HuH-7.5 (cell line): ENCODE results near the gene CYP19A1.
A peak's percentile ranks its signal among the peaks of the same experiment; 100 is the strongest.

ENCODE experiments used
- DNase-seq: peaks from one replicate; pipeline ENCODE4 v3.0.0; 2011; ENCODE audit warnings: low spot score

CYP19A1 gene

GRCh38 chr15:51323749-51324148 lies 14.6 kb downstream of the CYP19A1 start:
- DNase-seq = no peak

DNA sequence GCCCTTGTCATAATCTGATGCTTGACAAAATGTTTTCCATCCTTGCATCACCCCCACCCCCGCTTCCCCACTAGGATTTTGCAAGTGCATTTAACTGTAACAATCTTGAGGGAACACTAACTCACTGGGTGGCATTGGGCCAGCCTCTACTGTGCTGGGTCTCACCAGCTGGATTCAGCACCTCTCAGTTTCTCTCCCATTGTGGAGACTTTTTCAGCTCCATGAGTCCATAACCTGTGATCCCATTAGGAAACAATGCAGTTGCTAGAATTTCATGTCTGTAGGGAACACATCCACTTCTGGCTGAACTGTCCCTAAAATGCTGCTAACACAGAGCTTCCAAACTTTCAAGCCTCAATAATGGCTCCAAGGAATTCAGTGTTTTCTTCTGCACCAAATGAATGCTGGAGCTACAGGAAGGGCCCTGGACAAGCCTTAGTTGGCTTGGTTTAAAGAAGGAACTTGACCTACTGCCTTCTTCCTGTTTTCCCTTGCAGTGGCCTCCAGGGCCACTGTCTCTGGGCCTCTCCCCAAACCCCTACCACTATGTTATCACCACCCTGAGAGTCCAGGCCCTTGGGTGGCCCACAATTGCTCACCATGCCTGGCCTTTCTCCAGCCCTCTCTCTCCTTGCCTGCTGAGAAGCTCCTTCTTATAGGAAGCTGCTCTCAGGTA lies 15.6 kb downstream of the CYP19A1 start:
- DNase-seq = no peak

GRCh38 chr15:51321316-51321715 lies 17.1 kb downstream of the CYP19A1 start:
- DNase-seq = no peak

GRCh38 chr15:51320843-51321242 lies 17.6 kb downstream of the CYP19A1 start:
- DNase-seq = no peak

DNA sequence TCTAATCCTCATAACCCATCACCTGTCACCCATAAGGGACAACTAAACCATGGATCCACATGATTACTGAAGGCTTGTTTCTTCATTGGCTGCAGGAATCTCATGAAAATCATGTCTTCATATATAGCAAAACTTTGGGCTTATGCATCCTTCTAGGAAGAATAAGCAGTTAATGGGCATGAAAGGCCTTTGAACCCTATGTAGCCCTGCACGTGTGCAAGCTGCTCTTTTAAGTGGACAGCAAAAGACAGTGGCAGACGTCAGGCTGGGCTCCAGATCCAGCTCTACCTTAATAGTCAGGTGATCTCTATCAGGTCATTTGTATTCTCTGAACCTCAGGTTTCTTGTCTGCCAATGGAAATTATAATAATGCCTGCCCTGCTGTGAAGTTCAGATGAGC lies 18.9 kb downstream of the CYP19A1 start:
- no peak for DNase-seq

DNA sequence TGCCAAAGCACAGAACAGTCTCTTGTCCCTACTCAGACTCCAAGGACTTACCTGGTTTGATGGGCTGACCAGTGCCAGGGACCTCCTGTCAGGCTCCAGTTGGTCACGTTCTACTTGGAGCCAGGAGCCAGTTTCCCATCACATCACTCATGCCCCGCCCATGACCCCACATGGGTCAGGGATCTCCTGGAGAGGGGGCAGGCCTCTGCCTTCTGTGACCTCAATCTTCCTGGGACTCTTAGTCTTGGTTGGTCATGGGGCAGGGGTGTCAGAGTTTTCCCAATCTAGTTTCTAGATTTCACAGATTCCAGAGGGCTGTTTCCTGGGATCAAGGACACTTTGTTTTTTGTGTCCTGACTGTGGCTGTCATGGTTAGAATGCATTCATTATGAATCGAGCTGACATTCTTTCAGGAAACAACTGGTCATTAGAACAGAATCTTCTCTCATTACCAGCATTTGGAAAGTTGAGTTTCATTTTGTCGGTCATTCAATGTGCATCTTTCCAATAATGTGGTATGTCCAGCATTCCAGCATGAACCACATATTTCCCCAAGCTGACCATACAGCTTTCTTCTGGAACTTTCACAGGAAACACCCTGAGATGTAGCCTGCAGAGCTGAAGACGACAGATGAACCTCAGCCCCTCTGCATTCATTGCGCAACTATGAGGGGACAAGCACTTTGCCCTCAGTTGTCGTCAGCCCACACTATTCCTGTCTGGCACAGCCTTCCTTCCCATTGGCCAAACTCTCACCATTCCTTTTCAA lies 19.8 kb downstream of the CYP19A1 start:
- DNase-seq = no peak

GRCh38 chr15:51316636-51317035 lies 21.8 kb downstream of the CYP19A1 start:
- DNase-seq = no peak

DNA sequence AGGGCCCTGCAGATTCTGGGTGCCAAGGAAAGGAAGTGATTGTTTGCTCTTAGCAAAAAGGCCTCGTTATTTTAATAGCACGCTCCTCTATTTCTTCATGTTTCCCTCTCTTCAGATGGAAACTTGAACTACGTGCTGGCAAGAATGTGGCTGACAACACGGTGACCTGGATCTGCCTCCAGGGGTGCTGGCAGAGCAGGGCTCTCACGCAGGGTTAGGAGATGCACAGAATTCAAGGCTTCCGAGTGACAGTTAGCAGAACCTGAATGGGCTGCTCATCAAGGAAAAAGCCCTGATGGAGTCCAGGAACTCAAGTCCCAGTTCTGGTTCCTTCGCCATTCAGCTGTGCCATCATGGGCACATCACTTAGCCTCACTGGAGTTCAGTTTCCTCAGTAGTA lies 22.7 kb downstream of the CYP19A1 start:
- no peak for DNase-seq

- peak; percentile 43 for DNase-seq
These were observed 23.7 kb downstream of the CYP19A1 start for GRCh38 chr15:51314391-51315337.

DNA sequence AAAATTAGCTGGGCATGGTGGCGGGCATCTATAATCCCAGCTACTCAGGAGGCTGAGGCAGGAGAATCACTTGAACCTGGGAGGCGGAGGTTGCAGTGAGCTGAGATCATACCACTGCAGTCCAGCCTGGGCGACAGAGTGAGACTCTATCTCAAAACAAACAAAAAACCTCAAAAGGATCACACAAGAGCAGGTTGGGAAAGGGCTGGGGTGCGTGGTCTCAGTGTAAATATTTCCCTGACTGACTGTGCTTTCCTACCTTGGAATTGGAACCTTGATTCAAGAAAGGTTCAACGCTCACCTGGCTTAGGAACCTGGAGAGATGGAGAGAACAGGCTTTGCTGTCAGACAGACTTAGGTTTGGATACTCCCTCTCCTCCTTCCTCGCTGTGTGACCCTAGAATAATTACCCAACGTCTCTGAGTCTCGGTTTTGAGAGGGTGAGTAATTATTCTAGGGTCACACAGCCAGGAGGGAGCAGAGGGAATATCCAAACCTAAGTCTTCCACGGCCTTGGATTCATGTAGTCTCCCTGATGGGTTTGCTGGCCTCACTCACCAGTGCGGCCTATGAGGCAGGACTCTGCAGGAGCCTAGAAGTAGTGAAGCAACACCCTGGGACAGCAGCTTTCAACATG lies 24.6 kb downstream of the CYP19A1 start:
- DNase-seq = no peak

DNA sequence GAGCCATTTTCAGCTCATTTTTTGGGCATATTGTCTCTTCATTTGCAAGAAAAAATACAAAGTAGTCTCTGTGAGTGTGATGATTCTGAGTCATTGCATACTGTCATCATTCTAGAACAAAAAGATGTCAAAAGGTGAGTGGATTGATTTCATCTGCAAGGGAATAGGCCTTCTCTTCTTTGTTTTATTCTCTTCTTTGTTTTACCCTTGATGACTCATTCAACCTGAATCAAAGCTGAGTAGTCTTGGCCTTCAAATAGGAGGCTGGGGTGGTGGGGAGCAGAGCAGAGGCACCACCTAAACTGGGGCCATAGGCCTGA lies 25.4 kb downstream of the CYP19A1 start:
- DNase-seq = no peak

DNA sequence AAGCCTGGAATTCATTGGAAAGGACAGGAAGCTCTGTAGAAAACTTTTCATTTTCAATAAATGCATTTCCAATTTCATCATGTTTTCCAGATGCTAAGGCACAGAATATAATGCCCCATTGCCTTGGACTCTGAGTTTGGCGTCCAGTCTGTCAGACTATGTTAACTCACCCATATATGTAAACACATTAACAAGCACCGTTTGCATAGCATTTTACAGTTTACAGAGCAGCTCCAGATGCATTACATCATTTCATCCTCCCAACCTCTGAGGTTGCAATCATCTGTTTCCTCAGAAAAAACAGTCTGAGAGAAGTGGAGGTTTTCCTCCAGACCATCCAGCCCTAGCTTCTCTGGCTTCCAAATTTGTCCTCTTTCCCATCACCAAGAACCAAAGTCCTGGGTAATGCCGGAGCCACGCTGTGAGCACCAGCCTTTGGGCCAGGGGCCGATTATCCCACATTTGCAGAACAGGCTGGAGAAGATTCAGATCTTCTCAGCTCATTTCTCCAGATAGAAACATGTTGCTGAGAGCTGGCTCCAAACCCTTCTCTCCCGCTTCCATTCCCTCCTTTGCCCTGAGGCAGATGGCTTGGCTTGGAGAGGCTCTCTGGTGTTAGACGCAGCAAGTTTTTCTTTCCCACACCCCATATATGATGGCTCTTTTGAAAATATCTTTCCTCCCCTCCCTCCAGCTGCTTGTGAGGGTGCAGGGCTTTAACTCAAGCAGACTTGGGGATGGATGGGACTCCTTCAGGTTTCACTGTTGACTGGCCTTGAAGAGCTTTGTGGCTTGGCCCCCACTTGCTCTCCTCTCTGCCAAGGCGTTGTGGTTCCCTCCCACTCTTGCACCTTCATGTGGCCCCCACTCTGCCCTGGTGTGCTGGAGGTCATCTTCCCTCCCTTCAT lies 26.0 kb downstream of the CYP19A1 start:
- no peak for DNase-seq

- no peak for DNase-seq
These were observed 26.9 kb downstream of the CYP19A1 start for GRCh38 chr15:51311510-51311909.

DNA sequence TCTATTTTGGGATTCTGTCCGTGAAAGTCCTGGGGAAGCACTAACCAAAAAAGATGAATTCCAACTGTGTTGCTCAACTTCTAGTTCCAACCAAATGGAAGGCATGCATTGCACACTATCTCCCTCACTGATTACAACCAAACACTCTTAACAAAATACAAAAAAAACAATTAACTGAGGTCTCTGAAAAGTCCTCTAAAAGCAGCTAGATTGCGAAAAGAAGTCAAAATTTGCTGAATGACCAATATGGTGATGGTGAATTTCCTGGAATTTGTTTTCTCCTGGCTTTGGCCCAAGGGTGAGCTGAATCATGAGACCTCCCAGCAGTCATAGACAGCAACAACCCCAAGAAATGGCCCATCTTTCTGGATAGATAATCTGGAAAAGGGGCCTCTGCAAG lies 28.3 kb downstream of the CYP19A1 start:
- no peak for DNase-seq

- DNase-seq = no peak
These were observed 30.6 kb downstream of the CYP19A1 start for GRCh38 chr15:51307811-51308210.

- DNase-seq = no peak
These were observed 31.1 kb downstream of the CYP19A1 start for GRCh38 chr15:51307325-51307724.

DNA sequence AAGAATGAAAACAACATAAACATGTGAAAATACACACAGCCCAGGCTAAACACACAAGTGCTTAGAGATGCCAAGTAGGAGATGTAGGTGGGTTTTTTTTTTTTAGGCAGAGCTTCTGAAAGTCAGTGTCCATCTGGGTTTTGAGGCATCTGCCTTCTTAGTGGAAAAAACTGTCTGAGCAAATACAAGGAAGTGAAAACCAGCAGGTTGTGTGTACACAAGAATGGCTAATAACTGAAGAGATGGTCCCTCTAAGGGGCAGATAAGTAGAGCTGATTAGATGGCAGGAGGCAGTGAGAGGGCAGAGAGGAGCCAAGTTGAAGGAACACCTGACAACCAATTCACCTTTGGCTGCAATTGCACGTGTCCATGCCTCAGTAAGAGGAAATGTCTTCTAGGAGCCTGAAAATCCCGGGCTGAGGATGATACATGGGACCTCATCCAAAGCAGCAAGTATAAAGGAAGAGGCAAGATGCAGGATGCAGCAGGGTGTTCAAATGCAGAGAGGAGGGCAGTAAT lies 34.9 kb downstream of the CYP19A1 start:
- no peak for DNase-seq

- no peak for DNase-seq
These were observed 35.9 kb downstream of the CYP19A1 start for GRCh38 chr15:51302480-51302879.

- no peak for DNase-seq
These were observed 39.0 kb downstream of the CYP19A1 start for GRCh38 chr15:51299187-51300015.

- no peak for DNase-seq
These were observed 39.8 kb downstream of the CYP19A1 start for GRCh38 chr15:51298620-51299019.
